Aorta (tissue), 5 donors: ENCODE measurements around the gene MYO1D. TPM values are rescaled to one million over a fixed set of nuclear protein-coding genes. Genes with fewer than 3 reads are reported as not detected.
"Not testable (repeated sequence)": the region's sequence is repeated elsewhere in the genome, so short reads cannot be mapped to it uniquely, and the experiment has no call there.

Experiments used
- ATAC-seq: fragments of 200-7000 bp; cut with Tn5 transposase; one replicate; pipeline ENCODE4 v1.9.1; 2022; ENCODE audit warnings: moderate library complexity; ENCODE audit not compliant: low FRiP score
- DNase-seq, 2 donors: peaks; one replicate each; pipeline ENCODE4 v3.0.0-alpha.2; 2020
- H3K27ac ChIP-seq, 2 donors: one replicate each; pipeline ENCODE4 v1.5.1; 2013; ENCODE audit warnings: low read length in 2 of 2, mild to moderate bottlenecking in 2 of 2, moderate library complexity in 2 of 2, control low read depth in 1 of 2, inconsistent platforms in 1 of 2, low read depth in 1 of 2
- H3K27me3 ChIP-seq, 2 donors: one replicate each; pipeline ENCODE4 v1.6.1; 2013; ENCODE audit warnings: control low read depth in 1 of 2, low read length in 1 of 2, mild to moderate bottlenecking in 1 of 2, moderate library complexity in 1 of 2; ENCODE audit not compliant: insufficient read depth in 2 of 2, control insufficient read depth in 1 of 2
- H3K36me3 ChIP-seq, 2 donors: one replicate each; pipeline ENCODE4 v1.6.1; 2013; ENCODE audit warnings: control low read depth in 1 of 2, low read length in 1 of 2, mild to moderate bottlenecking in 1 of 2; ENCODE audit not compliant: insufficient read depth in 2 of 2, control insufficient read depth in 1 of 2
- H3K4me1 ChIP-seq, 2 donors: one replicate each; pipeline ENCODE4 v1.6.1; 2013; ENCODE audit warnings: low read length in 2 of 2, control low read depth in 1 of 2, mild to moderate bottlenecking in 1 of 2, moderate library complexity in 1 of 2; ENCODE audit not compliant: insufficient read depth in 2 of 2, control insufficient read depth in 1 of 2
- H3K4me3 ChIP-seq, 2 donors: one replicate each; pipeline ENCODE4 v1.5.1; 2013; ENCODE audit warnings: low read length in 2 of 2, control low read depth in 1 of 2, mild to moderate bottlenecking in 1 of 2
- H3K9me3 ChIP-seq: one replicate; pipeline ENCODE4 v1.6.1; 2013; ENCODE audit warnings: mild to moderate bottlenecking, low read length; ENCODE audit not compliant: control insufficient read depth
- WGBS, 2 donors: extraction: QIAGEN DNeasy Blood & Tissue Kit; methylation state at CpG; one replicate each; pipeline ENCODE4 v1.1.7; 2013; 5-methylcytosine and 5-hydroxymethylcytosine counted together
- intact Hi-C, 2 donors: fragments of 100-400 bp; cut with DNase I; formaldehyde crosslinking; loops; one replicate each; pipeline versions ENCODE4 v1.14.2 to v1.15.0; 2022
- polyA plus RNA-seq, 2 donors: library from polyadenylated mRNA; stranded (reverse); fragments of 200-250 nt; gene quantifications; one replicate each; pipeline ENCODE4 v1.2.3, GENCODE V29; 2013
- total RNA-seq, 2 donors: library from RNA; stranded (reverse); fragmentation: NEBNext Ultra II Directional; extraction: Animal tissue kit (Norgen Biotek cat#: 25700); gene quantifications; one replicate each; pipeline ENCODE4 v1.2.1, GENCODE V29; 2021
- donor health status: healthy with polysubstance abuse.
- donor health status: Bipolar disorder and iron deficiency.
- donor health status: DM: no; HTN: no; CAD: no.
- donor health status: DM: no; HTN: no; CAD: no.
- donor health status: DM: yes; HTN: yes; CAD: no.

Gene MYO1D
- total and polyA plus RNA-seq, 4 donors, result 62.5 to 358 (median 164) TPM

DNA sequence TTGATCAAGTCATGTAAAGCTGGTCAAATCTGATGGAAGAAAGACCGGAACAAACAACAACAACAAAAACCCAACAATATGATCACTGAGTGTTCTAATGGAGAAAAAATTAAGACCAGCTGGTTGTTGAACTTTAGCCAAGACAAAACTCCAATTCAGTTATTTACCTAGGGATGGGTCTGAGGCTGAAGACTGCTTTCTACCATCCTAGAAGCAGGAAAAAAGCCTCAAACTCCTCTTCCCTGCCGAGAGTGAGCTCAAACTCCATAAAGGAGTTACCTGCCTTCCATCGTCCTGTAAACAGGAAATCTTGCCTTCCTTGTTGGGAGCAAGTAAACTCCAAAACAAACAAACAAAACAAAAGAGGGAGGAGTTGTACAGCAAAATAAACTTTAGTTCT, 28.0 kb upstream of the MYO1D start:
- Histone ChIP-seq H3K36me3 (no peaks in the 10 kb centered on the region), H3K4me1 (no peaks in the 10 kb centered on the region), H3K27ac (no peak overlapping the region), H3K27me3 (no peaks in the 10 kb centered on the region), H3K4me3 (no peak overlapping the region), H3K9me3 (no peaks in the 10 kb centered on the region)
- DNase-seq (no peak), ATAC-seq (no peak)
- intact Hi-C loops, result loop anchor here in 1 of 2 donors (5.0 kb wide), 1 partner anchor 123 kb away; no protein-coding TSS in a partner anchor
- 91 to 95% methylated on average over 3 of the region's 3 CpGs for WGBS, 2 donors

DNA sequence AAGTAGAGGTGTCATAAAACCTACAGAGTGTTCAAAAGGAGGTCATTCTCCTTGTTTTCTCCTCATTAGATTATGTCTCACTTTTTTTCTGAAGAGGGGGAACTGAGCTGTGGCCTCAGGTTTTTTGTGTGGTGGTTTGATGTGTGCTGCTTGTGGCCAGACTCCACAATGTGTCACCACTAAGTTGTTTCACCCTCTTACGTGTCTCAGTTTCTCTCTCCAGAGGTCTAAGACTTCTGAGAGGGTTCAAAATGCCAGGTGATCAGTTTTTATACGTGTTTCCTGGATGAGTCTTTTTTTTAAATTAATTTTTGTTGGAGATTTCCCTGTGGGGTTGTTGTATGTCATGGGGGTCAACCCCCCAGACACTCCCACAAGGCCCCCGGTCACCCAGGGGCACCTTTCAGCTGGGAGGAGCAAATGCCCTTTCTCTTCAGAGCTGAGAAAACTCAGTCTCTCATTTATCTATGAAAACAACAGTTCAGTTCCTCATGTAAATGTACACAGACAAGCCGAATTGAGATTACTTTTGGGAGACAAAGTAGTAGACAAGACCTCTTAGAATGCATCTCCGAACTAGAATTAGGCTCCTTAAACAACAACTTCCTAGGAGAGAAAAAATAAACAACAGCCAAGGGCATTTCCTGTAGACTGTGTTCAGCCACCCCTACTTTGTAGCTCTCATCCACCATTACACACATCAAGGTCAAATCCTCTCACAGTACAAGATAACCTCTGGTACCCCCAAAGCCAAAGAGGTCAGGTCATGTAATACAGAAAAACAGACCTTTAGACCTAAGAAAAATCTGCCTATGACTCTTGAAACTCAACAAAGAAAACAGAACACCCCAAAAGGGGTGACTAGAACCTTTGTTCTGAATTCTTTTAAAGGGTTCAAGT, 27.1 kb upstream of the MYO1D start:
- no peak overlapping the region for H3K27ac ChIP-seq
- H3K4me3 ChIP-seq, result no peak overlapping the region
- ATAC-seq, result no peak
- intact Hi-C loops, result no loop called here
- no peaks in the 10 kb centered on the region for H3K27me3 ChIP-seq
- no peaks in the 10 kb centered on the region for H3K9me3 ChIP-seq
- WGBS, 2 donors, result 87% methylated on average over 5 of the region's 5 CpGs
- DNase-seq, result no peak
- no peaks in the 10 kb centered on the region for H3K36me3 ChIP-seq
- H3K4me1 ChIP-seq, result no peaks in the 10 kb centered on the region

- peaks cover 0 to 5% of the 10 kb centered on the region in 2 donors for H3K4me1 ChIP-seq
- intact Hi-C loops, result no loop called here
- H3K4me3 ChIP-seq, result no peak overlapping the region
- DNase-seq (no peak), ATAC-seq (no peak)
- no peaks in the 10 kb centered on the region for H3K27me3 ChIP-seq
- 96 to 98% methylated on average over 4 of the region's 4 CpGs for WGBS, 2 donors
- H3K9me3 ChIP-seq, result no peaks in the 10 kb centered on the region
- H3K27ac ChIP-seq, result no peak overlapping the region
- H3K36me3 ChIP-seq, result no peaks in the 10 kb centered on the region
Measured at GRCh38 chr17:32901743-32902142, 24.8 kb upstream of the MYO1D start.

DNA sequence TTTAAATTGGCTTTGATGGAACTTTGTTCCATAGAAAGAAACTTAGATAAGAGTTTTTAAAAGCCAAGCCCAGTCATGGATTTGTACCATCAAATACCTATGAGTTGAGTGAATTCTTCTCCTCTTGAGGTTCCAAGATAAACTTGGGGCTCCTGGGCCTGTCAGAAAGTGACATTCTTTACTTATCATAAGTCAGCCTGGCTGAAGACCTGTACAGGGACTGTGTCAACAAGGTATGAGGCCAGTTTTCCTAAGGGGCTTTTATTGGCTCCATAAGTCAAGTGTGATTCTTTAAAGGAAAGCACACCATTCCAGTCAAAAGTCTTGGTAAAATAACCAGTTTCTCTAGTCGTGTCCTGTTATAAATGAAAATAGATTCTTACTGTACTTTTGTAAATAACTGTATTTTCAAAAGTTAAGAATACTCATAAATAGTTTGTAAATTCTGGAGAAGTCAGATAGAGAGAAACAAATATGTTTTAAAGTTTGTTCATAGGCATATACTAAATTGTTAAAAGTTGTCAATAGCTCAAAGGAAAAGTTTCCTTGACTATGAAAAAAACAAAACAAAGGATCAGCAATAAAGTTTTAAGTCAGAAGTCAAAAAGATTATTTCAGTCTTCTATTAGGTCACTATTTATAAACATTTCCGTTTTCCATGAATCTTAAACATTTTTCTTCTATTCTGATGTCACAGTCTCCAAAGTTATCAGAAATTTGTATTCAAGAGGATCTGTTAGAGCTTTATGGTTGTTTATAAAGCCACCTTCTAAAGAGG, 22.5 kb upstream of the MYO1D start:
- intact Hi-C loops, result no loop called here
- Histone ChIP-seq H3K4me1 (peaks cover 0 to 5% of the 10 kb centered on the region in 2 donors), H3K4me3 (no peak overlapping the region), H3K27me3 (no peaks in the 10 kb centered on the region), H3K9me3 (no peaks in the 10 kb centered on the region), H3K27ac (no peak overlapping the region), H3K36me3 (no peaks in the 10 kb centered on the region)
- WGBS, 2 donors, result 11 to 20% methylated on average over 2 of the region's 2 CpGs
- DNase-seq (no peak), ATAC-seq (no peak)

- Histone ChIP-seq H3K4me3 (no peak overlapping the region), H3K9me3 (no peaks in the 10 kb centered on the region), H3K27ac (no peak overlapping the region), H3K36me3 (no peaks in the 10 kb centered on the region), H3K4me1 (peaks cover 0 to 5% of the 10 kb centered on the region in 2 donors), H3K27me3 (no peaks in the 10 kb centered on the region)
- intact Hi-C loops, result no loop called here
- 80 to 88% methylated on average over 2 of the region's 2 CpGs for WGBS, 2 donors
- DNase-seq (no peak), ATAC-seq (no peak)
Measured at GRCh38 chr17:32896647-32897258, 19.8 kb upstream of the MYO1D start.

GRCh38 chr17:32894245-32894644, 17.3 kb upstream of the MYO1D start:
- peaks cover 0 to 5% of the 10 kb centered on the region in 2 donors for H3K4me1 ChIP-seq
- DNase-seq, result no peak
- no peaks in the 10 kb centered on the region for H3K9me3 ChIP-seq
- no peak overlapping the region for H3K4me3 ChIP-seq
- intact Hi-C loops, result no loop called here
- WGBS, 2 donors, result 87 to 88% methylated on average over 4 of the region's 4 CpGs
- no peaks in the 10 kb centered on the region for H3K36me3 ChIP-seq
- no peaks in the 10 kb centered on the region for H3K27me3 ChIP-seq
- H3K27ac ChIP-seq, result no peak overlapping the region
- no peak for ATAC-seq

GRCh38 chr17:32887410-32887809, 10.5 kb upstream of the MYO1D start:
- H3K9me3 ChIP-seq, H3K27me3 ChIP-seq, DNase-seq, H3K36me3 ChIP-seq, H3K4me3 ChIP-seq, ATAC-seq, H3K27ac ChIP-seq, intact Hi-C loops, H3K4me1 ChIP-seq: not testable (repeated sequence)
- WGBS, 2 donors, result 49 to 53% methylated on average over 4 of the region's 14 CpGs

GRCh38 chr17:32886951-32887350, 10.0 kb upstream of the MYO1D start:
- H3K4me3 ChIP-seq, DNase-seq, H3K4me1 ChIP-seq, H3K9me3 ChIP-seq, H3K36me3 ChIP-seq, intact Hi-C loops, H3K27me3 ChIP-seq, ATAC-seq, H3K27ac ChIP-seq: not testable (repeated sequence)
- 94 to 97% methylated on average over 8 of the region's 16 CpGs for WGBS, 2 donors
